VCaP (cell line): ENCODE measurements around the gene QRICH1.
A peak's percentile ranks its signal among the peaks of the same experiment; 100 is the strongest.

Experiments
- H3K27ac ChIP-seq: fragments of 450-650 bp; 2 replicates; pipeline ENCODE4 v1.5.1; 2017
- CTCF ChIP-seq: fragments of 450-650 bp; conservative IDR thresholded peaks from 2 replicates; pipeline ENCODE4 v1.5.1; 2017; ENCODE audit warnings: mild to moderate bottlenecking, moderate library complexity

Gene QRICH1

GRCh38 chr3:49020330-49021212 is 73.3 kb downstream of the QRICH1 start:
- H3K27ac ChIP-seq = peak overlapping the region; percentile 99
- TF ChIP-seq CTCF = no peak

- peak overlapping the region; percentile 99 for H3K27ac ChIP-seq
- TF ChIP-seq CTCF = no peak
Measured at GRCh38 chr3:49019941-49020329, 73.9 kb downstream of the QRICH1 start.

- no peak for TF ChIP-seq CTCF
- H3K27ac ChIP-seq = peak overlapping the region; percentile 99
Measured at GRCh38 chr3:49018707-49019006, 75.2 kb downstream of the QRICH1 start.

- TF ChIP-seq CTCF = no peak
- peak within 1 kb of the TSS; percentile 99 for H3K27ac ChIP-seq
Measured at GRCh38 chr3:49017971-49018706, 75.7 kb downstream of the QRICH1 start, which contains the start of gene DALRD3. DALRD3 (minus strand) TSS chr3:49018580; CDS start chr3:49018564, 16 bp downstream.

- TF ChIP-seq CTCF = no peak
- H3K27ac ChIP-seq = peak overlapping the region; percentile 99
Measured at GRCh38 chr3:49017229-49017970, 76.5 kb downstream of the QRICH1 start.

- H3K27ac ChIP-seq = peak overlapping the region; percentile 99
- TF ChIP-seq CTCF = no peak
Measured at GRCh38 chr3:49016414-49017228, 77.2 kb downstream of the QRICH1 start.
